ENCODE data around the gene LLCFC1. TPM values are rescaled to one million over a fixed set of nuclear protein-coding genes. Genes with fewer than 3 reads are reported as not detected.

LLCFC1 gene
- polyA plus RNA-seq, 1 of the 3 experiments (the other 2 are of a cell fraction), result not detected

- no peaks in the 10 kb centered on the region for H3K36me3 ChIP-seq (replicated peaks in 1 of 2; ENCODE audit: control insufficient read depth in 1 of 2, insufficient read depth in 2 of 2, low read length in 1 of 2)
- WGBS (ENCODE audit: low lambda C conversion rate), result 31% methylated on average over 11 of the region's 12 CpGs
Observed at GRCh38 chr7:142925413-142925812, 13.9 kb upstream of the LLCFC1 start.

GRCh38 chr7:142927085-142927745 is 12.1 kb upstream of the LLCFC1 start:
- 8% methylated on average over 7 of the region's 7 CpGs for WGBS (ENCODE audit: low lambda C conversion rate)
- Histone ChIP-seq H3K4me1 (ENCODE audit: control insufficient read depth in 1 of 2, insufficient read depth in 2 of 2, low read depth in 1 of 2, low read length in 1 of 2) (no peaks in the 10 kb centered on the region), H3K4me2 (no peak overlapping the region), H3K27ac (ENCODE audit: low read depth in 2 of 2, low read length in 1 of 2) (no peak overlapping the region), H3K36me3 (replicated peaks in 1 of 2; ENCODE audit: control insufficient read depth in 1 of 2, insufficient read depth in 2 of 2, low read length in 1 of 2) (no peaks in the 10 kb centered on the region), H3K4me3 (ENCODE audit: low read depth in 2 of 2, low read length in 1 of 2) (no peak overlapping the region), H3F3A (replicated peaks; ENCODE audit: insufficient read depth) (no peaks in the 10 kb centered on the region), H3K9ac (no peak overlapping the region), H3K27me3 (ENCODE audit: insufficient read depth) (peaks cover 13% of the 10 kb centered on the region; the same call in 1 of the 2 replicates), H4K20me1 (ENCODE audit: insufficient read depth) (no peaks in the 10 kb centered on the region), H3K79me2 (ENCODE audit: insufficient read depth) (no peaks in the 10 kb centered on the region), H3K9me3 (no peaks in the 10 kb centered on the region), H2AFZ (ENCODE audit: low read depth) (no peak overlapping the region), H3K9me2 (no peaks in the 10 kb centered on the region)
- POLR2A ChIA-PET, result no interaction called here
- TF ChIP-seq RCOR1 (IDR thresholded peaks at IDR 0.05; ENCODE audit: low read length) (no peak), NRF1 (IDR thresholded peaks at IDR 0.05; ENCODE audit: low read depth, low read length) (no peak)
- CTCF ChIA-PET, result interaction anchor here (0.8 to 2.8 kb wide), 4 partner anchors 7 to 17 kb away, joined by 3 to 6 read pairs (median 3); no protein-coding TSS in a partner anchor
- DNase-seq, result no peak

More at GRCh38 chr7:142925413-142925812, 13.9 kb upstream of the LLCFC1 start:
- Histone ChIP-seq H3K9ac (no peak overlapping the region), H3K27me3 (ENCODE audit: insufficient read depth) (no peaks in the 10 kb centered on the region; the same call in 1 of the 2 replicates), H3K9me3 (no peaks in the 10 kb centered on the region), H4K20me1 (ENCODE audit: insufficient read depth) (no peaks in the 10 kb centered on the region), H3K9me2 (no peaks in the 10 kb centered on the region), H3K27ac (ENCODE audit: low read depth in 2 of 2, low read length in 1 of 2) (no peak overlapping the region), H3K4me2 (no peak overlapping the region), H3F3A (replicated peaks; ENCODE audit: insufficient read depth) (no peaks in the 10 kb centered on the region), H3K4me3 (ENCODE audit: low read depth in 2 of 2, low read length in 1 of 2) (no peak overlapping the region), H2AFZ (ENCODE audit: low read depth) (no peak overlapping the region), H3K79me2 (ENCODE audit: insufficient read depth) (no peaks in the 10 kb centered on the region), H3K4me1 (ENCODE audit: control insufficient read depth in 1 of 2, insufficient read depth in 2 of 2, low read depth in 1 of 2, low read length in 1 of 2) (no peaks in the 10 kb centered on the region)
- ChIA-PET POLR2A (no interaction called here), CTCF (interaction anchor here (1.0 to 2.8 kb wide), 3 partner anchors 15 to 289 kb away, joined by 3 to 6 read pairs (median 3); no protein-coding TSS in a partner anchor)
- no peak for DNase-seq
- TF ChIP-seq MEF2A (IDR thresholded peaks at IDR 0.05; ENCODE audit: borderline replicate concordance, low read depth), result no peak
- TF ChIP-seq CTCF (IDR thresholded peaks at IDR 0.05), result 0 out of 2 replicates have a peak, but pooled peaks have one; percentile 3

GRCh38 chr7:142927949-142928348 is 11.3 kb upstream of the LLCFC1 start:
- Histone ChIP-seq H3K4me3 (ENCODE audit: low read depth in 2 of 2, low read length in 1 of 2) (no peak overlapping the region), H3K27me3 (ENCODE audit: insufficient read depth) (peaks cover 20% of the 10 kb centered on the region; the same call in 1 of the 2 replicates), H3K4me1 (ENCODE audit: control insufficient read depth in 1 of 2, insufficient read depth in 2 of 2, low read depth in 1 of 2, low read length in 1 of 2) (no peaks in the 10 kb centered on the region), H4K20me1 (ENCODE audit: insufficient read depth) (no peaks in the 10 kb centered on the region), H3K4me2 (no peak overlapping the region), H3K27ac (ENCODE audit: low read depth in 2 of 2, low read length in 1 of 2) (no peak overlapping the region), H3K79me2 (ENCODE audit: insufficient read depth) (no peaks in the 10 kb centered on the region), H3K9me2 (no peaks in the 10 kb centered on the region), H3F3A (replicated peaks; ENCODE audit: insufficient read depth) (no peaks in the 10 kb centered on the region), H3K9ac (no peak overlapping the region), H2AFZ (ENCODE audit: low read depth) (no peak overlapping the region), H3K36me3 (replicated peaks in 1 of 2; ENCODE audit: control insufficient read depth in 1 of 2, insufficient read depth in 2 of 2, low read length in 1 of 2) (no peaks in the 10 kb centered on the region), H3K9me3 (no peaks in the 10 kb centered on the region)
- WGBS (ENCODE audit: low lambda C conversion rate), result 3% methylated on average over 8 of the region's 8 CpGs
- no peak for DNase-seq
- ChIA-PET POLR2A (no interaction called here), CTCF (interaction anchor here (0.8 to 1.2 kb wide), 2 partner anchors 8 to 18 kb away, joined by 3 read pairs; no protein-coding TSS in a partner anchor)
- TF ChIP-seq FOSL2 (IDR thresholded peaks at IDR 0.05; ENCODE audit: borderline replicate concordance, low read depth) (no peak), FOXM1 (IDR thresholded peaks at IDR 0.05; ENCODE audit: low read depth) (no peak), MAX (IDR thresholded peaks at IDR 0.05; ENCODE audit: low read depth) (no peak), SIN3A (IDR thresholded peaks at IDR 0.05; ENCODE audit: borderline replicate concordance, low read depth, low read length) (no peak), SMC3 (IDR thresholded peaks at IDR 0.05; ENCODE audit: low read depth, low read length) (no peak), PBX3 (IDR thresholded peaks at IDR 0.05) (no peak), RAD21 (IDR thresholded peaks at IDR 0.05; ENCODE audit: low read length) (no peak), IRF3 (IDR thresholded peaks at IDR 0.05; ENCODE audit: low read depth, low read length) (no peak), POLR2AphosphoS5 (IDR thresholded peaks at IDR 0.05; ENCODE audit: low read depth, low read length) (no peak), EZH2phosphoT487 (IDR thresholded peaks at IDR 0.05; ENCODE audit: borderline replicate concordance, low read depth) (no peak), NRF1 (IDR thresholded peaks at IDR 0.05; ENCODE audit: low read depth, low read length) (no peak), JUND (IDR thresholded peaks at IDR 0.05) (no peak), NFIC (IDR thresholded peaks at IDR 0.05; ENCODE audit: borderline replicate concordance) (no peak)
